Nephron (organoid): ENCODE results near the gene SLC9A9.

Source experiments
- H3K27ac Mint-ChIP-seq, 3 experiments: 2 replicates each; pipeline ENCODE4 v1.8.0; 2020; ENCODE audit warnings: mixed read lengths in 3 of 3, mild to moderate bottlenecking in 2 of 3, moderate library complexity in 1 of 3
- H3K27me3 Mint-ChIP-seq: 2 replicates; pipeline ENCODE4 v1.8.0; 2021; ENCODE audit warnings: low read depth, mild to moderate bottlenecking, moderate library complexity, mixed read lengths
- H3K36me3 Mint-ChIP-seq: 2 replicates; pipeline ENCODE4 v1.8.0; 2020; ENCODE audit warnings: low read depth, mixed read lengths
- H3K4me1 Mint-ChIP-seq: 2 replicates; pipeline ENCODE4 v1.8.0; 2020; ENCODE audit warnings: mixed read lengths
- H3K4me3 Mint-ChIP-seq, 3 experiments: 2 replicates each; pipeline ENCODE4 v1.8.0; 2020; ENCODE audit warnings: mild to moderate bottlenecking in 3 of 3, mixed read lengths in 3 of 3, moderate library complexity in 2 of 3
- H3K9me3 Mint-ChIP-seq: 2 replicates; pipeline ENCODE4 v1.8.0; 2020; ENCODE audit warnings: mixed read lengths
- TF ChIP-seq, protein P1 (sequence below), 3 experiments: fragments of 200-600 bp; sonication (generic); IDR thresholded peaks; one replicate each; pipeline ENCODE4 v1.5.0; 2021; ENCODE audit warnings: antibody characterized with exemption in 3 of 3; ENCODE audit not compliant: unreplicated experiment in 3 of 3

The SLC9A9 gene

DNA sequence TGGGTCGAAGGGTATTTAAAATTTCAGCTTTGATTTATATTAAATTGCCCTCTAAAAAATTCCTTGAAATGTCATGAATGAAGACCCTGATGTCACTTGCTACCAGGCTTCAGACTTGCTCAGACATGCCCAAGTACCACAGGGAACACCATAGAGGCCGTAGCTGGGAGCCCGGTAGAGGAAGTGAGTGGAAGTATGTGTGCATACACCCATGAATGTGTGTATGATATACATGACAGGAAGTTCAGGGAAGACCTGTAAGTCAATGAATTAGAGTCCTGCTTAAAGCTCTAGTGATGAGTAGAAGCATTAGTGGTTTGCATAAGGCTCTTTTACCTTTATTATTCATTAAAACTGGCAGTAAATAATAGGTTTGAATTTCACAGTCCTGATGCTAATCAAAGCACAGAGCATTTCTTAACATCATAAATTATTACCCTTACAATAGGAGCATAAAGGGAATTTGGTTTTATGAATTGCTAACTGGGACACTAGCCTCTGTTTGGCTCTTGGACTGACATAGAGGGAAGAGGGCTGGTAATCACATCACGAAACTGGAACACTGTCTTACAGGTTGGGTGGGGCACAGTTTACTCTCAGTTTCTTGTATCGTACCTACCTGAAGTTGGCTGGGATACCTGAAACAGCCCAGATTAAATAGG, 584.3 kb downstream of the SLC9A9 start:
- TF ChIP-seq, protein P1, sequence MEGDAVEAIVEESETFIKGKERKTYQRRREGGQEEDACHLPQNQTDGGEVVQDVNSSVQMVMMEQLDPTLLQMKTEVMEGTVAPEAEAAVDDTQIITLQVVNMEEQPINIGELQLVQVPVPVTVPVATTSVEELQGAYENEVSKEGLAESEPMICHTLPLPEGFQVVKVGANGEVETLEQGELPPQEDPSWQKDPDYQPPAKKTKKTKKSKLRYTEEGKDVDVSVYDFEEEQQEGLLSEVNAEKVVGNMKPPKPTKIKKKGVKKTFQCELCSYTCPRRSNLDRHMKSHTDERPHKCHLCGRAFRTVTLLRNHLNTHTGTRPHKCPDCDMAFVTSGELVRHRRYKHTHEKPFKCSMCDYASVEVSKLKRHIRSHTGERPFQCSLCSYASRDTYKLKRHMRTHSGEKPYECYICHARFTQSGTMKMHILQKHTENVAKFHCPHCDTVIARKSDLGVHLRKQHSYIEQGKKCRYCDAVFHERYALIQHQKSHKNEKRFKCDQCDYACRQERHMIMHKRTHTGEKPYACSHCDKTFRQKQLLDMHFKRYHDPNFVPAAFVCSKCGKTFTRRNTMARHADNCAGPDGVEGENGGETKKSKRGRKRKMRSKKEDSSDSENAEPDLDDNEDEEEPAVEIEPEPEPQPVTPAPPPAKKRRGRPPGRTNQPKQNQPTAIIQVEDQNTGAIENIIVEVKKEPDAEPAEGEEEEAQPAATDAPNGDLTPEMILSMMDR (IDR thresholded peaks at IDR 0.05; ENCODE audit: unreplicated experiment in 3 of 3), result no peak
- Mint-ChIP-seq H3K9me3 (no peaks in the 10 kb centered on the region), H3K4me1 (peaks cover 12% of the 10 kb centered on the region), H3K27ac (no peak overlapping the region), H3K4me3 (no peak overlapping the region), H3K36me3 (no peaks in the 10 kb centered on the region), H3K27me3 (no peaks in the 10 kb centered on the region)

DNA sequence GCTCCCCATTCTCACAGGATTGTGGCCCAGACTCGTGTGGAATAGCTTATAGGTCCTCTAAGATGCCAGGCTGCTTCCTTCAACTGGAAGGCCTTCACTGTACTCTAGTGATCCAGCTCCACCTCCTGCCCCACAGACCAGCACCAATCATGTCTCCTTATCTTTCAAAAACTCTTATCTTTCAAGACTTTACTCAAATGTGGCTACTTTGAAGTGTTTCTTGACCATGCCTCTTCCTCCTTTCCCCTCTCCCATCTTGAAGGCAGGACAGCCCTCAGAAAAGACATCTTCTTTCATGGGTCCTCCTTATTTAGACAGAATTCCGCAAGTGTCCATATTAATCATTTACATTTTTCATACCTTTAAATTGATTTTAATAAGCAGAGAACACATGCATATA, 586.4 kb downstream of the SLC9A9 start:
- Mint-ChIP-seq H3K27ac (no peak overlapping the region), H3K4me1 (peaks cover 7% of the 10 kb centered on the region), H3K36me3 (no peaks in the 10 kb centered on the region), H3K4me3 (no peak overlapping the region), H3K27me3 (no peaks in the 10 kb centered on the region), H3K9me3 (no peaks in the 10 kb centered on the region)
- TF ChIP-seq, protein P1 (IDR thresholded peaks at IDR 0.05; ENCODE audit: unreplicated experiment in 3 of 3), result no peak

DNA sequence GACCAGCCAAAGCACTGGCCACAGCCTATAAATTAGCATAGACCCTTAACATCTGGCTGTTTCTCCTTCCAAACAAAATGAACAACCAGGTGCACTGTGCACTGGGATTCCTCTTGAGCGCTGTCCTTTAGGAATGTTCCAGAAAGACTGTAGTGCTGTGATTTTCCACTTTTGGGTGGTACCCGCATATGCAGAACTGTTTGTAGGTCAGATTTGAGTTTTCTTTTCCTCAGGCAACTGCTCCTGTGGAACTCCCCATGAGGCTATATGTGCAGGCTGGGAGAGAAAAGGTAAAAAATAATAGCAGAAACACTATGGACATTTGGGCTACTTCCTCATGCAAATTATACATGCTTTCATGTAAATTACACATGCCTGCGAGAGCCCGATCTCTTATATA, 589.6 kb downstream of the SLC9A9 start:
- Mint-ChIP-seq H3K36me3 (no peaks in the 10 kb centered on the region), H3K4me1 (no peaks in the 10 kb centered on the region), H3K27me3 (no peaks in the 10 kb centered on the region), H3K27ac (no peak overlapping the region), H3K4me3 (no peak overlapping the region), H3K9me3 (no peaks in the 10 kb centered on the region)
- TF ChIP-seq, protein P1 (IDR thresholded peaks at IDR 0.05; ENCODE audit: unreplicated experiment in 3 of 3), result no peak

DNA sequence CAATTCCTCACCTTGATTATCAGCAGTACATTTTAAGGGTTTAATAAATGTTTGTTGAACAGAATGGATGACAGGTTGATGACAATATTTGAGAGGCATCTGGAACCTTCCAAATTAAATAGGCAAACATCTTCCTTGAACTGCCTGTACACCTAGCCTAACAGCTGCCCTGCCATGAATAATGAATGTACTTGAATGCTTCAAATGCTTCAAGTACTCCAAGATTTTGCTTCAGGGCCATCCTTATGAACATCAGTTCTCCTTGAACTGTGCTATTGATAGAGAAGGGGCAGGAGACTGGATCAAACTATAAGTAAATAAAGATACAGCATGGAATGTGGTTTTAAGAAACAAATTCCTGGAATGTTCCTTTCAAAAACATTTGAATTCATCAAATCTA, 591.9 kb downstream of the SLC9A9 start:
- TF ChIP-seq, protein P1 (IDR thresholded peaks at IDR 0.05; ENCODE audit: unreplicated experiment in 3 of 3), result no peak
- Mint-ChIP-seq H3K36me3 (no peaks in the 10 kb centered on the region), H3K4me3 (no peak overlapping the region), H3K9me3 (no peaks in the 10 kb centered on the region), H3K27me3 (no peaks in the 10 kb centered on the region), H3K4me1 (no peaks in the 10 kb centered on the region), H3K27ac (no peak overlapping the region)

DNA sequence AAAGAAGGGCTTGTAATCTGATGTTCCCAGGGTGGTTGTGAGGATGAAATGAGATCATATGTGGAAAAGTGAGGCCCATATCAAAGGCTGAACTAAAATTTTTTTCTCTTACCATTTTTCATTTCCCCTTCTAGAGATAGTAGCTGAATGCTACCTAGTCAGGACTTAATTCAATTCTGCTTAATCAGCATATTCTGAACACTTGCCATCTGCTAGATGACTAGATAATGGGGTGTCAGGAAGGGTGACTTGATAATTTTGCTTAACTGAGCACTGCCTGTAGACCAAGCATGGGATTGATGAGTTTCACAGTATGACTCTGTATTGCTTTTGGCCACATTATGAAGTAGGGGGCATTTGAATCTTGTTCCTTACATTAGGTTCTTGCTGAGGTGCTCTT, 592.5 kb downstream of the SLC9A9 start:
- no peak overlapping the region for H3K27ac Mint-ChIP-seq
- no peaks in the 10 kb centered on the region for H3K4me1 Mint-ChIP-seq
- no peaks in the 10 kb centered on the region for H3K27me3 Mint-ChIP-seq
- H3K9me3 Mint-ChIP-seq, result no peaks in the 10 kb centered on the region
- no peaks in the 10 kb centered on the region for H3K36me3 Mint-ChIP-seq
- no peak overlapping the region for H3K4me3 Mint-ChIP-seq
- TF ChIP-seq, protein P1 (IDR thresholded peaks at IDR 0.05; ENCODE audit: unreplicated experiment in 3 of 3), result no peak

DNA sequence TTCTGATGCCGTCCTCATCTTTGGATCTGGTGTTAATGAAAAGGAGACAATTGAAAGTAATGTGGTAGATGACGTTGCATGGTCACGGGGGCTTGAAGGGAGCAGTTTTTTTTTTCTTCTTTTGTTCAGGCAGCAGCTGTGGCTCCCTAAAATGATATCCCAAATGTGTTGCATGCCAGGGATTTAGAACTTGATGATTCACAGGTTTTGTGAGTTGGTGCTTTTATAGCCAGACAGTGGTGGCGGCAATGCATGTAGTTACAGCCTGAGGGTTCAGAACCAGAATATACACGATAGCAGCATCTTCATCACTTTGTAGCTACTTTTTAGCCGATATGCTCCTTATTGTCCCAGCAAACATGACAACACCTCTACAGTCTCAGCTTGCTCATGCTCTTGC, 595.3 kb downstream of the SLC9A9 start:
- Mint-ChIP-seq H3K4me3 (no peak overlapping the region), H3K27ac (no peak overlapping the region), H3K36me3 (peaks cover 7% of the 10 kb centered on the region), H3K27me3 (no peaks in the 10 kb centered on the region), H3K9me3 (peaks cover 3% of the 10 kb centered on the region), H3K4me1 (no peaks in the 10 kb centered on the region)
- TF ChIP-seq, protein P1 (IDR thresholded peaks at IDR 0.05; ENCODE audit: unreplicated experiment in 3 of 3), result no peak
